SK-N-SH (cell line): ENCODE data around the gene PRPF40B. TPM values are rescaled to one million over a fixed set of nuclear protein-coding genes. Genes with fewer than 3 reads are reported as not detected.

Experiments used
- CTCF ChIA-PET: fragments of 300-600, 350-600 bp; formaldehyde crosslinking; extraction: SDS; loops from one replicate; lab custom pipeline; 2021; lab: Yijun Ruan, JAX
- POLR2A ChIA-PET: fragments of 350-600 bp; sonication (Branson Sonifier 250); formaldehyde crosslinking; extraction: SDS; loops from one replicate; lab custom pipeline; 2020; ENCODE audit warnings: antibody characterized with exemption, inconsistent platforms; lab: Yijun Ruan, JAX
- DNase-seq: peaks from one replicate; pipeline ENCODE4 v3.0.0; 2012
- H2AFZ ChIP-seq: fragments of 200-600 bp; sonication (generic); 2 replicates; pipeline ENCODE4 v1.8.1; 2016; ENCODE audit warnings: antibody characterized with exemption, mild to moderate bottlenecking, low read depth
- H3F3A ChIP-seq: fragments of 200-600 bp; sonication (generic); replicated peaks from 2 replicates; pipeline ENCODE3; 2016; ENCODE audit warnings: antibody characterized with exemption, mild to moderate bottlenecking; ENCODE audit not compliant: insufficient read depth
- H3K27ac ChIP-seq, 2 experiments: fragments of 200-500 bp in 1 of 2; fragments of 200-600 bp in 1 of 2; sonication (Bioruptor generic) in 1 of 2; sonication (generic), shearing (Covaris generic) in 1 of 2; 2 replicates each; pipeline versions ENCODE4 v1.5.1 to v1.6.1; 2014 to 2016; ENCODE audit warnings: low read depth in 2 of 2, inconsistent platforms in 1 of 2, low read length in 1 of 2, mild to moderate bottlenecking in 1 of 2, mixed read lengths in 1 of 2
- H3K27me3 ChIP-seq: fragments of 200-600 bp; sonication (generic), shearing (Covaris generic); 2 replicates; pipeline ENCODE4 v1.6.1; 2016; ENCODE audit warnings: mixed run types; ENCODE audit not compliant: insufficient read depth
- H3K36me3 ChIP-seq, 2 experiments: fragments of 200-500 bp in 1 of 2; fragments of 200-600 bp in 1 of 2; sonication (Bioruptor generic) in 1 of 2; sonication (generic) in 1 of 2; replicated peaks in 1 of 2; 2 replicates each; pipeline versions ENCODE3 to v1.5.1; 2014 to 2016; ENCODE audit warnings: low read length in 1 of 2, mild to moderate bottlenecking in 1 of 2; ENCODE audit not compliant: insufficient read depth in 2 of 2, control insufficient read depth in 1 of 2
- H3K4me1 ChIP-seq, 2 experiments: fragments of 200-500 bp in 1 of 2; fragments of 200-600 bp in 1 of 2; sonication (Bioruptor generic) in 1 of 2; sonication (generic), shearing (Covaris generic) in 1 of 2; 2 replicates each; pipeline versions ENCODE4 v1.5.1 to v1.6.1; 2014 to 2016; ENCODE audit warnings: low read depth in 1 of 2, low read length in 1 of 2, mixed run types in 1 of 2; ENCODE audit not compliant: insufficient read depth in 2 of 2, control insufficient read depth in 1 of 2
- H3K4me2 ChIP-seq: fragments of 200-600 bp; sonication (generic), shearing (Covaris generic); 2 replicates; pipeline ENCODE4 v1.6.1; 2017; ENCODE audit warnings: mixed run types
- H3K4me3 ChIP-seq, 2 experiments: fragments of 200-500 bp in 1 of 2; fragments of 200-600 bp in 1 of 2; sonication (Bioruptor generic) in 1 of 2; sonication (generic), shearing (Covaris generic) in 1 of 2; 2 replicates each; pipeline versions ENCODE4 v1.5.1 to v1.8.1; 2014 to 2016; ENCODE audit warnings: low read depth in 2 of 2, inconsistent platforms in 1 of 2, low read length in 1 of 2, mild to moderate bottlenecking in 1 of 2, mixed read lengths in 1 of 2, moderate library complexity in 1 of 2
- H3K79me2 ChIP-seq: fragments of 200-600 bp; sonication (generic); 2 replicates; pipeline ENCODE4 v1.8.1; 2017; ENCODE audit warnings: mild to moderate bottlenecking; ENCODE audit not compliant: insufficient read depth
- H3K9ac ChIP-seq: fragments of 200-600 bp; sonication (generic); 2 replicates; pipeline ENCODE4 v1.6.1; 2017; ENCODE audit warnings: mixed run types
- H3K9me2 ChIP-seq: fragments of 200-600 bp; sonication (generic); 2 replicates; pipeline ENCODE4 v1.6.1; 2017; ENCODE audit warnings: mixed run types
- H3K9me3 ChIP-seq: fragments of 200-600 bp; sonication (generic); 2 replicates; pipeline ENCODE4 v1.6.1; 2017; ENCODE audit warnings: mixed run types, mild to moderate bottlenecking, moderate library complexity
- H4K20me1 ChIP-seq: fragments of 200-600 bp; sonication (generic); 2 replicates; pipeline ENCODE4 v1.6.1; 2017; ENCODE audit warnings: mild to moderate bottlenecking, mixed run types; ENCODE audit not compliant: insufficient read depth
- CHD2 ChIP-seq: fragments of 150-350 bp; IDR thresholded peaks from 2 replicates; pipeline ENCODE4 v1.6.1; 2018; ENCODE audit warnings: low read length; ENCODE audit not compliant: partially characterized antibody
- ELF1 ChIP-seq: IDR thresholded peaks from 2 replicates; pipeline ENCODE4 v1.4.0; 2012
- FOSL2 ChIP-seq: IDR thresholded peaks from 2 replicates; pipeline ENCODE4 v1.4.0; 2012; ENCODE audit warnings: low read depth, mild to moderate bottlenecking, moderate library complexity, borderline replicate concordance
- FOXM1 ChIP-seq: IDR thresholded peaks from 2 replicates; pipeline ENCODE4 v1.4.0; 2012; ENCODE audit warnings: low read depth, mild to moderate bottlenecking
- JUND ChIP-seq: IDR thresholded peaks from 2 replicates; pipeline ENCODE4 v1.4.0; 2012
- MAX ChIP-seq: IDR thresholded peaks from 2 replicates; pipeline ENCODE4 v1.4.0; 2012; ENCODE audit warnings: low read depth
- MEF2A ChIP-seq: IDR thresholded peaks from 2 replicates; pipeline ENCODE4 v1.4.0; 2012; ENCODE audit warnings: low read depth, borderline replicate concordance
- NFIC ChIP-seq: IDR thresholded peaks from 2 replicates; pipeline ENCODE4 v1.4.0; 2012; ENCODE audit warnings: borderline replicate concordance
- NRF1 ChIP-seq: IDR thresholded peaks from 2 replicates; pipeline ENCODE4 v1.6.1; 2012; ENCODE audit warnings: low read depth, mild to moderate bottlenecking, low read length
- PBX3 ChIP-seq: IDR thresholded peaks from 2 replicates; pipeline ENCODE4; 2012
- POLR2AphosphoS5 ChIP-seq: IDR thresholded peaks from 2 replicates; pipeline ENCODE4 v1.6.1; 2012; ENCODE audit warnings: low read depth, low read length
- SMC3 ChIP-seq: IDR thresholded peaks from 2 replicates; pipeline ENCODE4 v1.6.1; 2012; ENCODE audit warnings: low read depth, low read length, improper control_type of control experiment
- TAF1 ChIP-seq: IDR thresholded peaks from 2 replicates; pipeline ENCODE4 v1.6.1; 2012; ENCODE audit warnings: low read depth, mild to moderate bottlenecking, low read length, moderate library complexity, borderline replicate concordance
- TEAD4 ChIP-seq: IDR thresholded peaks from 2 replicates; pipeline ENCODE4 v1.4.0; 2012; ENCODE audit warnings: mild to moderate bottlenecking, borderline replicate concordance; ENCODE audit not compliant: insufficient read depth
- YY1 ChIP-seq: IDR thresholded peaks from 2 replicates; pipeline ENCODE4 v1.4.0; 2012; ENCODE audit warnings: low read depth, mild to moderate bottlenecking
- WGBS: methylation state at CpG from one replicate; pipeline ENCODE4 v1.1.6; 2017; ENCODE audit warnings: low lambda C conversion rate; 5-methylcytosine and 5-hydroxymethylcytosine counted together
- polyA plus RNA-seq, 3 experiments: library from polyadenylated mRNA; depleted of rRNA; stranded (reverse); fragments of >200 nt; gene quantifications; 2 replicates each; pipeline ENCODE4 v1.2.3, GENCODE V29; 2012
- small RNA-seq, 7 experiments: library from RNA; depleted of rRNA; stranded (forward); fragments of <200 nt; gene quantifications; one replicate each; pipeline ENCODE3, GENCODE V24; 2012

Gene PRPF40B
- polyA plus RNA-seq, 1 of the 3 experiments (the other 2 are of a cell fraction), result 27.0 TPM

GRCh38 chr12:49692851-49693250 lies 69.5 kb downstream of the PRPF40B start:
- ChIA-PET CTCF (interaction anchor here (1.1 to 2.9 kb wide), 4 partner anchors 14 to 70 kb away, joined by 3 to 11 read pairs (median 4); partner anchors contain the start of genes FMNL3 and PRPF40B), POLR2A (no interaction called here)
- Histone ChIP-seq H3K9me3 (no peaks in the 10 kb centered on the region), H3K79me2 (peaks cover 98% of the 10 kb centered on the region), H3F3A (peaks cover 4% of the 10 kb centered on the region), H2AFZ (no peak overlapping the region), H3K27ac (no peak overlapping the region), H4K20me1 (peaks cover 55% of the 10 kb centered on the region), H3K9me2 (no peaks in the 10 kb centered on the region), H3K4me2 (no peak overlapping the region), H3K27me3 (no peaks in the 10 kb centered on the region), H3K4me3 (no peak overlapping the region), H3K4me1 (peaks cover 0 to 3% of the 10 kb centered on the region in 2 experiments; a peak in 1 of 4 replicates), H3K9ac (no peak overlapping the region), H3K36me3 (no peaks in the 10 kb centered on the region)
- TF ChIP-seq SMC3 (no peak), ELF1 (no peak), FOXM1 (no peak), NRF1 (no peak), PBX3 (no peak), YY1 (no peak), JUND (no peak), MAX (no peak), TAF1 (no peak), CHD2 (no peak), POLR2AphosphoS5 (no peak), NFIC (no peak), TEAD4 (no peak)
- 83% methylated on average over 3 of the region's 3 CpGs for WGBS
- DNase-seq, result no peak

- ChIA-PET POLR2A (no interaction called here), CTCF (interaction anchor here (1.2 to 1.8 kb wide), 2 partner anchors 13 to 56 kb away, joined by 3 to 4 read pairs; partner anchors contain the start of gene FMNL3)
- no peak overlapping the region; the same call in 1 of the 2 replicates for H3K4me2 ChIP-seq
- no peaks in the 10 kb centered on the region for H3K27me3 ChIP-seq
- no peak overlapping the region for H3K27ac ChIP-seq
- H3K4me1 ChIP-seq, result peaks cover 2 to 10% of the 10 kb centered on the region in 2 experiments; a peak in 1 of 4 replicates
- H3K9me3 ChIP-seq, result no peaks in the 10 kb centered on the region
- no peak for DNase-seq
- H3K9me2 ChIP-seq, result no peaks in the 10 kb centered on the region
- H2AFZ ChIP-seq, result no peak overlapping the region
- H3K36me3 ChIP-seq, result no peaks in the 10 kb centered on the region
- no peak; the same call in 1 of the 2 replicates for TF ChIP-seq FOSL2
- TF ChIP-seq MEF2A, result peak; percentile 74; the same call in 1 of the 2 replicates
- no peak overlapping the region for H3K4me3 ChIP-seq
- H4K20me1 ChIP-seq, result peaks cover 53% of the 10 kb centered on the region
- H3K9ac ChIP-seq, result no peak overlapping the region
- H3K79me2 ChIP-seq, result peaks cover 94% of the 10 kb centered on the region
- peaks cover 12% of the 10 kb centered on the region for H3F3A ChIP-seq
- WGBS, result 88% methylated on average over 8 of the region's 8 CpGs
These were observed 70.6 kb downstream of the PRPF40B start for GRCh38 chr12:49693931-49694444.

Small RNA genes within 50 kb of the gene (small RNA-seq; reads per million reads assigned to genes)
- gene HIGD1AP9 (0 reads per million in 7 experiments), gene POLR2KP1 (0 reads per million in 7 experiments), gene RNU6-834P (0 reads per million in 7 experiments)

Other genes with a start within 250 kb of the PRPF40B start
- gene KCNH3, start 84.5 kb upstream of the PRPF40B start, polyA plus RNA-seq (2012; rRNA removed), result 3.2 and 3.7 TPM in 2 replicates
- 103 and 107 TPM in 2 replicates for gene MCRS1, start 55.4 kb upstream of the PRPF40B start, polyA plus RNA-seq (2012; rRNA removed)
- gene FAM186B, start 17.9 kb upstream of the PRPF40B start, polyA plus RNA-seq (2012; rRNA removed), result 0.16 and 0.24 TPM in 2 replicates
- 10.2 and 13.1 TPM in 2 replicates for gene FMNL3, start 83.8 kb downstream of the PRPF40B start, polyA plus RNA-seq (2012; rRNA removed)
- gene TMBIM6, start 118.0 kb downstream of the PRPF40B start, polyA plus RNA-seq (2012; rRNA removed), result 290 and 360 TPM in 2 replicates
- gene NCKAP5L, start 204.9 kb downstream of the PRPF40B start, polyA plus RNA-seq (2012; rRNA removed), result 8.7 and 8.9 TPM in 2 replicates
- 2.3 and 3.8 TPM in 2 replicates for gene BCDIN3D, start 219.5 kb downstream of the PRPF40B start, polyA plus RNA-seq (2012; rRNA removed)